Measurements from ENCODE around the gene SLC2A4. TPM values are rescaled to one million over a fixed set of nuclear protein-coding genes. Genes with fewer than 3 reads are reported as not detected.

Gene SLC2A4
- total and polyA plus RNA-seq, 2 of the 4 experiments (the other 2 are of a cell fraction): 0.07 TPM; not detected in 1

DNA sequence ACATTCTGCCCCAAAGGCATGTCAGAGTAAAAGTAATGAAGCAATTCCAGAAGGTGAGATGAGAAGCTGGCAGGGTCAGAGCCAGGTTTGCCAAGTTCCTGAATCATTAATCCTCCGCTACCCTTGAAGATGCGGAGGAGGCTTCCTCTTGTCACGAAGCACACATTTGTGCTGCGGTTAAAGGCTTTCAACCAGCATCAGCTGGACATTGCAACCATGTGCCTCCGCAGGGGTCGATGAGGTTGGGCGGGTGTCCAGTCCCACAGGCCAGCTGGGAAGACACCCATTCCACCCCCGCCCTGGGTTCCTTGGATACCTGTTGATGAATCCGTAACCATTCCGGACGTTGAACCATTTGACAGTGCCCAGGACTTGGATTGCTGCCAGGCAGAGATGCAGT is 11.6 kb downstream of the SLC2A4 start:
- Histone ChIP-seq H3K79me1 (ENCODE audit: low read depth in 1 of 2, low read length in 2 of 2) (no peaks in the 10 kb centered on the region), H3K9me1 (ENCODE audit: insufficient read depth, low read length) (no peaks in the 10 kb centered on the region; the same call in 1 of the 2 replicates), H2BK120ac (ENCODE audit: low read depth, low read length) (no peak overlapping the region), H3K36me3 (ENCODE audit: control insufficient read depth, insufficient read depth, low read length) (no peaks in the 10 kb centered on the region), H4K8ac (ENCODE audit: low read depth in 2 of 2, low read length in 2 of 2) (no peak overlapping the region), H3K4me2 (ENCODE audit: low read depth, low read length) (no peak overlapping the region), H2BK20ac (ENCODE audit: low read depth, low read length) (no peak overlapping the region), H2BK5ac (ENCODE audit: low read depth, low read length, poor library complexity, severe bottlenecking) (no peak overlapping the region), H3K9ac (ENCODE audit: low read depth, low read length) (no peak overlapping the region), H3K9me3 (ENCODE audit: control insufficient read depth, insufficient read depth, low read length) (no peaks in the 10 kb centered on the region; the same call in 1 of the 2 replicates), H3K4me3 (ENCODE audit: insufficient read depth, low read depth, low read length) (no peak overlapping the region), H3K23ac (ENCODE audit: low read depth, low read length) (no peak overlapping the region), H2AK5ac (ENCODE audit: low read depth, low read length) (no peak overlapping the region), H2BK15ac (ENCODE audit: low read depth, low read length) (no peak overlapping the region), H3K27me3 (ENCODE audit: control insufficient read depth, insufficient read depth, low read length) (peaks cover 62% of the 10 kb centered on the region), H3K14ac (replicated peaks; ENCODE audit: low read depth, low read length) (no peak overlapping the region), H4K5ac (ENCODE audit: low read depth, low read length) (no peak overlapping the region), H3K4ac (ENCODE audit: low read depth, low read length) (no peak overlapping the region), H3K56ac (ENCODE audit: extremely low read depth, insufficient read depth, low read length) (no peak overlapping the region), H3K18ac (ENCODE audit: low read depth, low read length) (no peak overlapping the region), H3K4me1 (ENCODE audit: control insufficient read depth, insufficient read depth, low read length) (peaks cover 3% of the 10 kb centered on the region), H2AFZ (replicated peaks; ENCODE audit: low read length, poor library complexity) (no peak overlapping the region), H2AK9ac (replicated peaks; ENCODE audit: low read depth, low read length, poor library complexity) (no peak overlapping the region), H4K20me1 (ENCODE audit: insufficient read depth, low read length) (0 out of 2 replicates have a peak, but pooled peaks cover 3% of the 10 kb centered on the region), H3K27ac (ENCODE audit: insufficient read depth, low read length) (no peak overlapping the region), H4K91ac (ENCODE audit: insufficient read depth, low read depth, low read length) (no peak overlapping the region)
- intact Hi-C loops (cut with micrococcal nuclease) (no loop called here), dilution Hi-C loops (cut with HindIII; ENCODE audit: low sequenced_read_pairs, unreplicated experiment) (no loop called here), in situ Hi-C loops (cut with MboI; ENCODE audit: low sequenced_read_pairs) (no loop called here)
- DNase-seq (no peak), ATAC-seq (ENCODE audit: low read depth) (no peak)
- TF ChIP-seq, protein P1, sequence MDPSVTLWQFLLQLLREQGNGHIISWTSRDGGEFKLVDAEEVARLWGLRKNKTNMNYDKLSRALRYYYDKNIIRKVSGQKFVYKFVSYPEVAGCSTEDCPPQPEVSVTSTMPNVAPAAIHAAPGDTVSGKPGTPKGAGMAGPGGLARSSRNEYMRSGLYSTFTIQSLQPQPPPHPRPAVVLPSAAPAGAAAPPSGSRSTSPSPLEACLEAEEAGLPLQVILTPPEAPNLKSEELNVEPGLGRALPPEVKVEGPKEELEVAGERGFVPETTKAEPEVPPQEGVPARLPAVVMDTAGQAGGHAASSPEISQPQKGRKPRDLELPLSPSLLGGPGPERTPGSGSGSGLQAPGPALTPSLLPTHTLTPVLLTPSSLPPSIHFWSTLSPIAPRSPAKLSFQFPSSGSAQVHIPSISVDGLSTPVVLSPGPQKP (IDR thresholded peaks at IDR 0.05; ENCODE audit: borderline replicate concordance, low read depth, low read length): no peak
- TF ChIP-seq NFE2L2 (IDR thresholded peaks at IDR 0.05; ENCODE audit: low read depth, low read length): no peak
- 94% methylated on average over 9 of the region's 11 CpGs; no CpG with 5 or more reads in 1 of the 2 experiments for WGBS, 2 experiments (ENCODE audit: extremely low coverage in 2 of 2, insufficient read length in 1 of 2)
- BruUV-seq (replicated peaks): no TSS peak
- CTCF ChIA-PET: no interaction called here
- POLR2A ChIA-PET (ENCODE audit: unreplicated experiment): no interaction called here

All from IMR-90 (cell line).